GM18951 (cell line): ENCODE data around the gene DNAH14.
"Not testable (repeated sequence)": the region's sequence is repeated elsewhere in the genome, so short reads cannot be mapped to it uniquely, and the experiment has no call there.

ENCODE experiments used
- POLR2A ChIP-seq: IDR thresholded peaks from 4 replicates; pipeline ENCODE4 v1.6.1; 2011; ENCODE audit warnings: mild to moderate bottlenecking; ENCODE audit not compliant: insufficient read length, insufficient read depth; ENCODE audit errors: extremely low read depth
- in situ Hi-C: fragments of 300-500 bp; cut with MboI; formaldehyde crosslinking; loops from one replicate; pipeline ENCODE4 v1.12.0; 2022; ENCODE audit warnings: low sequenced_read_pairs, mixed read lengths, inconsistent platforms; ENCODE audit not compliant: unreplicated experiment

DNAH14 gene

DNA sequence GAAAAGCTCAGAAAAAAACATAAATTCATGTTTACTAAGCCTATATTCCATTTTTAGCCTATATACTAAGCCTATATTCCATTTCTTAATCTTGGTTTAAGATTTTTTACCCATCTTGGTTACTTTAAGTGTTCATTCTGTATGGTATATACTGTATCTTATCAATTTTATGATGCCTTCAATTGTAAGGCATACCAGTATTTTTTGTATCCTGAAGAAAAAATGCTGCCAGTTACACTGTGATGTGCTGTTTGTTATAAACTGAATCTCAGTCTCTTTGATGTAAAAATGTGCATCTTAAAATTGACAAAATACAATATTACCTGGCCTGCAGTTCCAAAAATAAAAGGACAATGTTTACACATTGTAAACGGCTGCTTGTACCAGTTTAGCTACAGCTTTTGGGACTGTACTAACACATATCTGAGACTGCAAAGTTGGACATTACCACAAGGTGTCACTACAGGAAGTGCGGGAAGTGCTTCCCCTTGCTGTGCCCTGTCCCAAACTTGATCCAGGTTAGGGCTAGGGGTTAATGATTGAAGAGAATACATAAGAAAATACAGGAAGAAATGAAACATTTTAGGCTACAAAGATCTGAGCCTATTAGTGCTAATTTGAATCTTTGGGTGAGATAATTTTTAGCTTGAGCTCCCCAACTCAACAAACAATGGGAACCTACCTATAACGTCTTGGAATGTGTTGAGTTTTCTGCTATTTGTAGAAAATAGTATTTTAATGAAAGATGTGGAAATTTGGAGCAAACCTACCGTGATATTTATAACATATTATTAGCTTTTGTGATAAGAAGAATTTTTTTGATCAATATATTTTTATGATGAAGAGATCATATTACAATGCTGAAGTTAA, 389.5 kb downstream of the DNAH14 start:
- in situ Hi-C loops, result no loop called here

DNA sequence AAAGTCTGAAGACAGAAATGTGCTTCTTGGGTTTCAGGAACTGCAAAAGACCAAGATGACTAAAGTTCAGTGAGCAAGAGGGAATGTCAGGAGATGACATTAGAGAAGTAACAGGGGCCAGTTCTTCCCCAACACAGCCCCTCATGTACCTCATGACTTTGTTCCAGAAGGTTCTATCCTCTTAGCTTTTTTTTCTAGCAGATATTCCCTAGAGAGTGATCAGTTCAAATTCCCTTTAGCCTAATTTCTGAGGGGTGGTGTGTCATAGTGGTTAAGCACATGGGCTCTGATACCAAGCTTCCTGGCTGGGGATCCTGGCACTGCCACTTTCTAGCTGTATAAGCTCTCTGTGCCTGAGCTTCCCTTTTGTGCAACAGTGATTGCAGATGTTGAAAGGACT, 390.4 kb downstream of the DNAH14 start:
- TF ChIP-seq POLR2A, result no peak
- in situ Hi-C loops, result no loop called here

More for the DNA sequence above, 389.5 kb downstream of the DNAH14 start:
- no peak for TF ChIP-seq POLR2A

DNA sequence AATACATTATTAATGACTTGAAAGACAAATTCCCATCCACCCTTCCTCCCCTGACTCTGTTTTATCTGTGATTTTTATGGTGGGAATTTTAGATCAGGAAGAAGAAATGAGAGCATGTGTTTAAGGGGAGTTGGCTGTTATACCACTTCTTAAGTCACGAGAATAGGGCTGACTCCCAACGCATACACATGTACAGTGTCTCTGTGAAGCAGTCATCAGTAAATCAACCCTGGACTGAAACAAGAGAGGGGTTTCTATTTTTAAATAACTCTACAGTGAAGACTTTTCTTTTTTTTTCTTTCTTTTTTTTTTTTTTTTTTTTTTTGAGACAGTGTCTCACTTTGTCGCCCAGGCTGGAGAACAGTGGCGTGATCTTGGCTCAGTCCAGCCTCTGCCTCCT, 392.3 kb downstream of the DNAH14 start:
- in situ Hi-C loops, result no loop called here
- no peak for TF ChIP-seq POLR2A

DNA sequence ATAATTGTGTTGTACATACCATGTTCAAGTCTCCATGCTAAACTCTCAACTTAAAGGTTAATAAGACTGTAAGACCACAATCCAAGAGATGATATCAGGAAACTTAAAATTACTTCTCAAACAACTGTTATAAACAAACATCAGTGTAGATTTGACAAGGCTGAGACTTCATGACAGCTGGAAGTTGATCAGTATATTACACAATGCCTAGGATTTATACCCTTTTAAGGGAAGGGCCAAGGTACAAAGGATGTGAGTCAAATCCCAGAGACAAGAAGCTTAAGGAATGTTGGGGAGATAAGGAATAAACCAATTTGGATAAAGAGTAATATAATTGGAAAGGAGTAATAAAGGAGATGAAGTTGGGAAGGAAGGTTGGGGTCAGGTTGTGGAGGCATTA, 399.6 kb downstream of the DNAH14 start:
- no peak for TF ChIP-seq POLR2A
- in situ Hi-C loops, result no loop called here

DNA sequence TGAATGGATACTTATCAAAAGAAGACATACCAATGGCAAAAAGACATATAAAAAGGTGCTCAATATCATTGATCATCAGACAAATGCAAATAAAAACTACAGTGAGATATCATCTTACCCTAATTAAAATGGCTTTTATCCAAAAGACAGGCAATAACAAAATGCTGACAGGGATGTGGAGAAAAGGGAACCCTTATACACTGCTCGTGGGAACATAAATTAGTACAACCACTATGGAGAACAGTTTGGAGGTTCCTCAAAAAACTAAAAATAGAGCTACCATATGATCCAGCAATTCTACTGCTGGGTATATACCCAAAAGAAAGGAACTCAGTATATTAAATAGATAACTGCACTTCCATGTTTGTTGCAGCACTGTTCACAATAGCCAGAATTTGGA, 400.5 kb downstream of the DNAH14 start:
- in situ Hi-C loops, result not testable (repeated sequence)

DNA sequence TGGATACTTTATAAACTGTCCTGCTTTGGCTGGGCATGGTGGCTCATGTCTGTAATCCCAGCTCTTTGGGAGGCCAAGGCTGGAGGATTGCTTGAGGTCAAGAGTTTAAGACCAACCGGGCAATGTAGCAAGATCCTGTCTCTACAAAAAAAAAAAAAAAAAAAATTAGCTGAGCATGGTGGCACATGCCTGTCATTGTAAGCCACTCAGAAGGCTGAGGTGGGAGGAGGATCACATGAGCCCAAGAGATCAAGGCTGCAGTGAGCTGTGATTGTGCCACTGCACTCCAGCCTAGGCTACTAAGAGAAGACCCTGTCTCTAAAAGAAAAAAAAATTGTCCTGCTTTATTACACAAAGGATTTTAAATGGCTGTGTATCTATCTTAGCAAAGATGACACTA, 403.2 kb downstream of the DNAH14 start:
- in situ Hi-C loops, result no loop called here
- TF ChIP-seq POLR2A, result no peak

DNA sequence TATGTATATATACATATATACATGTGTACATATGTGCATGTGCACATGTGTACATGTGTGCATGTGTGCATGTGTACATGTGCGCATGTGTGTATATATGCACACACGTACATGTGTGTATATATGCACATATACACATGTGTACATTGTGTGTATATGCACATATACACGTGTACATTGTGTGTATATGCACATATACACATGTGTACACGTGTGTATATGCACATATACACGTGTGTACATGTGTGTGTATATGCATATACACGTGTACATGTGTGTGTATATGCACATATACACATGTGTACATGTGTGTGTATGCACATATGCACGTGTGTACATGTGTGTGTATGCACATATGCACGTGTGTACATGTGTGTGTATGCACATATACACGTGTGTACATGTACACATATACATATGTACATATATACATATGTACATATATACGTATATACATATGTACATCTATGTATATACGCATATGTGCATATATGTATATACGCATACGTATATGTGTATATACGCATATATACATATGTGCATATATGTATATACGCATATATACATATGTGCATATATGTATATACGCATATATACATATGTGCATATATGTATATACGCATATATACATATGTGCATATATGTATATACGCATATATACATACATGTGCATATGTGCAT, 405.8 kb downstream of the DNAH14 start:
- in situ Hi-C loops, result not testable (repeated sequence)

DNA sequence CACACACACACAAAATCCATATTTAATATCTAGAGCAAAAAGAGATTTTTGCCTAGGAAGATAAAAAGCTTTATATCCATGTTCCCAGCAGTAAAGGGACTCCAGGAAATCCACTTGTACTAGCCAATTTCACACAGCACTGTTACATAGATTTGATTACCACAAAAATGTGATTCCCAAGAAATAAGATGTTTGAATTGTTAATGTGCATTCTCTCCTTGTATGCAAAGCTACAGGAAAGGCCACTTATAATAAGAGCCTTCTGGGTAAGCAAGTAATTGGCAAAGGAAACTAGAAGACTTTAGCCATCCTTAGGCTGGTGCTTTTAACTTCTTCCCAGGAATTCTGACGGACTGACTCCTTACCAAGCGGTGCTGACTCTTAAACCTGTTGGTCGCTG, 409.1 kb downstream of the DNAH14 start:
- no peak for TF ChIP-seq POLR2A
- in situ Hi-C loops, result no loop called here

DNA sequence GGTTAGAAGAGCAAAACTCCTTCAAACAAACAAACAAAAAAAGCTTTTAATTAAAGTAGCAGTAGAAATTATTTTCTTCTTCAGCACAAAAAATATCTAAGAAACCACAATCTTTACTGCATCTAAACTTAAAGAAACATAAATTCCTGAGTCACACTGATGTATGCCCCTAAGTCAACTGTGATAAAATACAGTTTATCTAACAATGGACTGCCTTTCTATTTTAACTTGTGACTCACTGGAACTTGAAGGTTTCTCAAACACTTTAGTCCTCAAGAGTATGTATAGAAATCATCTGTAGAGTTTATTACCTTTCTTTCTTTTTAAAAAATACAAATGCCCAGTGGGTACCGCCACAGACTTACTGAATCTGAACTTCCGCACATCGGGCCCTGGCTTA, 412.2 kb downstream of the DNAH14 start:
- no peak for TF ChIP-seq POLR2A

DNA sequence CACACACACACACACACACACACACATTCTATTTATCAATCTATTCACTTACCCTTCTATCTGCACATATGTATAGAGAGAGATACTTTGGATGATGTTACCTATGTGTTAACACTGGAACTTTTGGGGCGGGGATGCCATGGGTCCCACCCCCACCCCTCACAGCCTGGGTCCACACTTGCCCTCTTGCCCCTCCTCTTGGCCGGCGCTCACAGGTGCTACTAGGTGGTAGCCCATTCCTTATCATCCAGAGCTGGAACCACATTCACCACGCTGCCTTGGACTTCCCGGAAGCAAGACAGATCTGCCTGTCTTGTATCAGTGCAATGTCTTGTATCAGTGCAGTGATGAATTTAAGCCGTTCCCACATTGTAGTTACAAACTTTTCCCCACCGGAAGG, 413.2 kb downstream of the DNAH14 start:
- no peak for TF ChIP-seq POLR2A
- in situ Hi-C loops, result no loop called here

More for the DNA sequence above, 412.2 kb downstream of the DNAH14 start:
- in situ Hi-C loops, result no loop called here

DNA sequence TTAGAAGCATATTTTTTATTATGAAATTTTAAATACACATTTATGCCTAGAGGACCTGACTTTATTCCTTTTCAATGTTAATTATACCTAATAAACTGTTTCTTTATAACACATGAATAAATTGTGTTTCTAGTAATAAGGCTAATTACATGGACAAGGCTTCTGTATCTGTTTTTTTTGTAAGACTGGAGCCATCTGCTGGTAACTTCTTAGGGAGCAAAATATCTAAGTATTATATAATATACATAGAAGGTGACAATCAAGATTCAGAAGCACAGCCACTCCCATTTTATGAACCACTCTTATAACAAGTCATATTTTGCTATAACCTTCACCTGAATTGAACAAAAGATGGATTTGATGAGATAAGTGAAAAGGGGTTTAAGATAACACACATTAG, 414.1 kb downstream of the DNAH14 start:
- TF ChIP-seq POLR2A, result no peak
- in situ Hi-C loops, result no loop called here

DNA sequence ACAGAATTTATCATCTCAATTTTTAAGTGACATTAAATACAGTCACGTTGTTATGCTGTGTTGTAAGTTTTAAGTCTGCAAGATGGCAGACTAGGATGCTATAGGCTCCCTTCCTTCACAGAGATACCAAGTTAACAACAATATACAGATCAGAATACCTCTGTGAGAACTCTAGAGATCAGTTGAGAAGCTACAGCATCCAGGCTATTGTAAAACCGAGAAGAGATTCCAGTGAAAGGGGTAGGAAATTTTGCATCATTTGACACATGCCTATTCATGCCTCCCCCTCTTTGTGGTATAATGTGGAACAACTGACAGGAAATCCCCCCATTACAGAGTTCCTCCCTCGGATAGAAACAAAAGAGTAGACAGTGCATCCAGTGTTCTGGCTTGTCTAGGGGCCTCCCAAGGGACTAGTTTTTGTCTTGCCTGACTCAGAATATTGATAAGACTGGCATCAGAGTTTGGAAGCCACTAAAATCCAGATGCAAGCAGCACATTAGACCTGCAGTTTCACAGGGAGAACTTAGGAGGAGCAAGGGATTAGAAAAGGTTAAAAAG, 417.7 kb downstream of the DNAH14 start:
- in situ Hi-C loops, result no loop called here
- no peak for TF ChIP-seq POLR2A

DNA sequence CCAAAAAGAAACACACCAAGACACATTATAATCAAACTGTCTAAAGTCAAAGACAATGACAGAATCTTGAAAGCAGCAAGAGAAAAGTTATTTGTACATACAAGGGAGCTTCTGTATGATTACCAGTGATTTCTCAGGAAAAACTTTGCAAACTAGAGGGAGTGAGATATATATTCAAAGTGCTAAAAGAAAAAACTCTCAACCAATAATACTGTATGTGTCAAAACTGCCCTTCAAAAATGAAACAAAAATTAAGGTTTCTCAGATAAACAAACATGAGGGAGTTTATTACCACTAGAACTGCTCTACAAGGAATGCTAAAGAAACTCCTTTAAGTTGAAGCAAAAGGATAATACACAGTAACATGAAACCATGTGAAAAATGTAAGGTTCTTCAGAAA, 418.9 kb downstream of the DNAH14 start:
- TF ChIP-seq POLR2A, result no peak
- in situ Hi-C loops, result no loop called here

DNA sequence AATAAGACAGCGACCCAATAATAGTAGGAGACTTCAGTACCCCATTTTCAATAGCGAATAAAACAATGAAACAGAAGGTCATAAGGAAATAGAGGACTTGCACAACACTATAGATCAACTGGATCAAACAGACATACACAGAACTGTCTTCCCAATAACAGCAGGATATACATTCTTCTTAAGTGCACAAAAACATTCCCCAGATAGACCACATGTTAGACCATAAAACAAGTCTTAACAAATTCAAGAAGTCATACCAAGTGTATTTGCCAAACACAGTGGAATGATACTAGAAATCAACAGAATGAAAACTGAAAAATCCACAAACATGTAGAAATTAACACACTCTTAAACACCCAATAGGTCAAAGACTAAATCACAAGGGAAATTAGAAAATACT, 420.4 kb downstream of the DNAH14 start:
- in situ Hi-C loops, result no loop called here

More for the DNA sequence above, 420.4 kb downstream of the DNAH14 start:
- TF ChIP-seq POLR2A, result no peak
